Keratinocyte (primary cell): ENCODE results near the gene QRSL1. TPM values are rescaled to one million over a fixed set of nuclear protein-coding genes. Genes with fewer than 3 reads are reported as not detected.
A peak's percentile ranks its signal among the peaks of the same experiment; 100 is the strongest.
"Not testable (repeated sequence)": the region's sequence is repeated elsewhere in the genome, so short reads cannot be mapped to it uniquely, and the experiment has no call there.

ENCODE experiments used
- DNase-seq: peaks from one replicate; pipeline ENCODE4 v3.0.0-alpha.2; 2011; ENCODE audit warnings: low read depth, missing footprints, low spot score
- FAIRE-seq: peaks from 2 replicates; lab custom pipeline; 2011; peaks lifted over from hg19 to GRCh38; lab: Jason Lieb, UNC
- H2AFZ ChIP-seq: 2 replicates; pipeline ENCODE4 v1.6.0; 2012; ENCODE audit warnings: low read length, control low read depth, inconsistent platforms; ENCODE audit not compliant: control insufficient read depth
- H3K27ac ChIP-seq: 2 replicates; pipeline ENCODE4 v1.5.1; 2011; ENCODE audit warnings: low read length; ENCODE audit not compliant: control insufficient read depth, insufficient read depth
- H3K27me3 ChIP-seq: 3 replicates; pipeline ENCODE4 v1.6.0; 2011; ENCODE audit warnings: low read length; ENCODE audit not compliant: control insufficient read depth, insufficient read depth; ENCODE audit errors: extremely low read depth
- H3K36me3 ChIP-seq, 2 experiments: 2 replicates in 1 of 2; 3 replicates in 1 of 2; pipeline ENCODE4 v1.5.1; 2011; ENCODE audit warnings: low read length in 2 of 2, mild to moderate bottlenecking in 1 of 2; ENCODE audit not compliant: control insufficient read depth in 2 of 2, insufficient read depth in 2 of 2; ENCODE audit errors: extremely low read depth in 1 of 2
- H3K4me1 ChIP-seq: 3 replicates; pipeline ENCODE4 v1.5.1; 2011; ENCODE audit warnings: low read length; ENCODE audit not compliant: control insufficient read depth, insufficient read depth; ENCODE audit errors: extremely low read depth
- H3K4me2 ChIP-seq: 3 replicates; pipeline ENCODE4 v1.6.0; 2011; ENCODE audit warnings: low read depth, low read length; ENCODE audit not compliant: control insufficient read depth, insufficient read depth; ENCODE audit errors: extremely low read depth
- H3K4me3 ChIP-seq, 3 experiments: fragments of 200-600 bp in 1 of 3; sonication (generic) in 1 of 3; 2 replicates in 2 of 3; 3 replicates in 1 of 3; pipeline ENCODE4 v1.5.1; 2011 to 2016; ENCODE audit warnings: low read length in 3 of 3, mild to moderate bottlenecking in 3 of 3, control low read depth in 2 of 3, inconsistent platforms in 1 of 3, low read depth in 1 of 3, mixed read lengths in 1 of 3, mixed run types in 1 of 3, moderate library complexity in 1 of 3; ENCODE audit not compliant: control insufficient read depth in 2 of 3, insufficient read depth in 2 of 3; ENCODE audit errors: extremely low read depth in 1 of 3
- H3K79me2 ChIP-seq: 2 replicates; pipeline ENCODE4 v1.6.0; 2012; ENCODE audit warnings: low read length; ENCODE audit not compliant: control insufficient read depth, insufficient read depth
- H3K9ac ChIP-seq: 3 replicates; pipeline ENCODE4 v1.6.0; 2011; ENCODE audit warnings: low read length; ENCODE audit not compliant: control insufficient read depth, insufficient read depth; ENCODE audit errors: extremely low read depth
- H3K9me1 ChIP-seq: 3 replicates; pipeline ENCODE4 v1.6.0; 2011; ENCODE audit warnings: low read length; ENCODE audit not compliant: control insufficient read depth, insufficient read depth; ENCODE audit errors: extremely low read depth
- H3K9me3 ChIP-seq: 2 replicates; pipeline ENCODE4 v1.5.1; 2012; ENCODE audit warnings: low read depth, low read length; ENCODE audit not compliant: control insufficient read depth
- H4K20me1 ChIP-seq: 3 replicates; pipeline ENCODE4 v1.6.0; 2011; ENCODE audit warnings: low read length; ENCODE audit not compliant: control insufficient read depth, insufficient read depth; ENCODE audit errors: extremely low read depth
- EZH2 ChIP-seq: IDR thresholded peaks from one replicate; pipeline ENCODE4 v1.6.1; 2012; ENCODE audit warnings: inconsistent platforms, mild to moderate bottlenecking, low read length, moderate library complexity
- dilution Hi-C: fragments of 300-500 bp; cut with MboI; formaldehyde crosslinking; loops from one replicate; pipeline ENCODE4 v1.7.0; 2020; ENCODE audit warnings: low sequenced_read_pairs; ENCODE audit not compliant: extremely low pct_ligation_motif_present
- polyA plus RNA-seq, 5 experiments: library from polyadenylated mRNA; depleted of rRNA in 3 of 5; stranded (reverse) in 3 of 5; stranded (forward) in 1 of 5; unstranded in 1 of 5; fragments of >200 nt; gene quantifications; 1 replicate in 1 of 5; 2 replicates in 3 of 5; 3 replicates in 1 of 5; pipeline versions ENCODE4 v1.2.1 to v1.2.3, GENCODE V29; 2011 to 2012; ENCODE audit warnings: missing spikeins in 2 of 5, low read depth in 1 of 5, low replicate concordance in 1 of 5
- TF ChIP-seq, protein P1 (sequence below), 3 experiments: IDR thresholded peaks in 1 of 3; conservative IDR thresholded peaks in 1 of 3; optimal IDR thresholded peaks in 1 of 3; 2 replicates in 2 of 3; 3 replicates in 1 of 3; pipeline versions ENCODE3 to v1.5.1; 2011; ENCODE audit warnings: low read length in 3 of 3, mild to moderate bottlenecking in 3 of 3, moderate library complexity in 2 of 3, control low read depth in 1 of 3, inconsistent platforms in 1 of 3; ENCODE audit not compliant: insufficient read depth in 2 of 3; ENCODE audit errors: extremely low read depth in 1 of 3

Gene QRSL1
- polyA plus RNA-seq, 1 donor (not counting 4 experiments of a cell fraction or from before 2014, with no cell fraction given), result 14.6 TPM

DNA sequence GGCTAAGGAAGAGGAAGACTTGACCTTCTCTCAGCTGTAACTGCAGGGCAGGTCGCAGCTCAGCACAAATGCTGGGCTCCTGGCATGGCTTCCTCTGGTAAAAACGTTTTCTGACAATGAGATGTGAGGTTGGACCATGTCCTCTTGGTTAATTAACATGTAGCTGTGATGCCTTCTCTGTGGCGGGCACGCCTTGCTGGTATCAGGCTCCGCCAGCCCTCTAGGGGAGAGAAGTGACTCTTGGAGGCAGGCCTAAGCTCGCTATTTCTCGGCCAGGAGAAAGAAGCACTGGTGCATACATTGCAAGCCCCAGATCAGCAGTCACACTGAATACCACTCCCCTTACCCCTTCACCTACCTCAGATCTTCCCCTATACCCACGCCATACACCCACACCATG is 65.0 kb downstream of the QRSL1 start:
- Histone ChIP-seq H2AFZ (peak overlapping the region; percentile 25), H3K4me3 (no peak overlapping the region), H3K9ac (no peak overlapping the region), H3K36me3 (no peaks in the 10 kb centered on the region), H3K27me3 (no peaks in the 10 kb centered on the region), H3K9me1 (no peaks in the 10 kb centered on the region), H4K20me1 (no peaks in the 10 kb centered on the region), H3K4me2 (no peak overlapping the region), H3K9me3 (no peaks in the 10 kb centered on the region), H3K79me2 (no peaks in the 10 kb centered on the region), H3K27ac (no peak overlapping the region), H3K4me1 (peaks cover 9% of the 10 kb centered on the region)
- TF ChIP-seq, protein P1, sequence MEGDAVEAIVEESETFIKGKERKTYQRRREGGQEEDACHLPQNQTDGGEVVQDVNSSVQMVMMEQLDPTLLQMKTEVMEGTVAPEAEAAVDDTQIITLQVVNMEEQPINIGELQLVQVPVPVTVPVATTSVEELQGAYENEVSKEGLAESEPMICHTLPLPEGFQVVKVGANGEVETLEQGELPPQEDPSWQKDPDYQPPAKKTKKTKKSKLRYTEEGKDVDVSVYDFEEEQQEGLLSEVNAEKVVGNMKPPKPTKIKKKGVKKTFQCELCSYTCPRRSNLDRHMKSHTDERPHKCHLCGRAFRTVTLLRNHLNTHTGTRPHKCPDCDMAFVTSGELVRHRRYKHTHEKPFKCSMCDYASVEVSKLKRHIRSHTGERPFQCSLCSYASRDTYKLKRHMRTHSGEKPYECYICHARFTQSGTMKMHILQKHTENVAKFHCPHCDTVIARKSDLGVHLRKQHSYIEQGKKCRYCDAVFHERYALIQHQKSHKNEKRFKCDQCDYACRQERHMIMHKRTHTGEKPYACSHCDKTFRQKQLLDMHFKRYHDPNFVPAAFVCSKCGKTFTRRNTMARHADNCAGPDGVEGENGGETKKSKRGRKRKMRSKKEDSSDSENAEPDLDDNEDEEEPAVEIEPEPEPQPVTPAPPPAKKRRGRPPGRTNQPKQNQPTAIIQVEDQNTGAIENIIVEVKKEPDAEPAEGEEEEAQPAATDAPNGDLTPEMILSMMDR (optimal IDR thresholded peaks at IDR 0.05 in 1 of 3, IDR thresholded peaks at IDR 0.05 in 1 of 3, conservative IDR thresholded peaks at IDR 0.05 in 1 of 3; ENCODE audit: extremely low read depth in 1 of 3, insufficient read depth in 2 of 3, low read length in 3 of 3), result peak in 2 of 3 experiments; percentile 11 to 22
- TF ChIP-seq EZH2, result no peak
- FAIRE-seq (peak; percentile 48), DNase-seq (no peak)
- dilution Hi-C loops, result no loop called here

DNA sequence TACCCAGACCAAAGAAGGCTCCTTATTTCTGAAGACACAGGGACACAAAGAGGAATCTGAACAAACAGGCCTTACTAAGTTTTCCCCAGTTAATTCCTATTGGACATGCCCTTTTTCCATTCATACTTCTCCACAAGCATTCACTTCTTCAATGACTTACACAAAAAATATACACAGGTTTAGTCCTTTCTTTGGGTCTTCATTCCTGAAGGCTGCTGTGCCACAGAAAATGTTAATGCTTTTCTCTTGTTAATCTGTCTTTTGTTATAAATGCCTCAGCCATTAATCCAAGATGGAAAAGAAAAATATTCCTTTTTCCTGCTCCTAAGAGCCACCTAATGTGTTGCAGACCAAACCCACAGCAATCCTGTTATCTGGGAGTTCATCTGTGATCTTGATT is 71.2 kb downstream of the QRSL1 start:
- no peaks in the 10 kb centered on the region for H3K4me1 ChIP-seq
- H3K4me3 ChIP-seq, result no peak overlapping the region
- H3K9me3 ChIP-seq, result no peaks in the 10 kb centered on the region
- no peaks in the 10 kb centered on the region for H3K27me3 ChIP-seq
- no peak overlapping the region for H3K4me2 ChIP-seq
- no peak overlapping the region for H2AFZ ChIP-seq
- H3K9me1 ChIP-seq, result no peaks in the 10 kb centered on the region
- dilution Hi-C loops, result no loop called here
- H3K9ac ChIP-seq, result no peak overlapping the region
- no peaks in the 10 kb centered on the region for H4K20me1 ChIP-seq
- H3K27ac ChIP-seq, result no peak overlapping the region
- no peaks in the 10 kb centered on the region for H3K79me2 ChIP-seq
- FAIRE-seq, result no peak
- no peak for DNase-seq
- no peaks in the 10 kb centered on the region for H3K36me3 ChIP-seq
- TF ChIP-seq EZH2, result no peak
- TF ChIP-seq, protein P1 (optimal IDR thresholded peaks at IDR 0.05 in 1 of 3, IDR thresholded peaks at IDR 0.05 in 1 of 3, conservative IDR thresholded peaks at IDR 0.05 in 1 of 3; ENCODE audit: extremely low read depth in 1 of 3, insufficient read depth in 2 of 3, low read length in 3 of 3), result no peak

DNA sequence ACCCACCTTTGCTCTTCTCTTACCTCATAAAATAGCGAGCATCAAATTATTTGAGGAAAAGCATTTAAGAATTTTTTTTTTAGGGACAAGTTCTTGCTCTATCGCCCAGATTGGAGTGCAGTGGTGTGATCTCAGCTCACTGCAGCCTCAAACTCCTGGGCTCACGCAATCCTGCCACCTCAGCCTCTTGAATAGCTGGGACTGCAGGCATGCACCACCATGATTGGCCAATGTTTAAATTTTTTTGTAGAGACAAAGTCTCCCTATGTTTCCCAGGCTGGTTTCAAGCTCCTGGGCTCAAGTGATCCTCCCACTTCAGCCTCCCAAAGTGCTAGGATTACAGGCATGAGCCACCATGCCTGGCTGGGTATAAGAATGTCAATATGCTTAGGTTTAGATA is 71.8 kb downstream of the QRSL1 start:
- H3K27ac ChIP-seq, dilution Hi-C loops, H3K36me3 ChIP-seq, H3K4me2 ChIP-seq, H4K20me1 ChIP-seq, H3K9me1 ChIP-seq, H3K9me3 ChIP-seq, H3K4me1 ChIP-seq, H3K79me2 ChIP-seq, H3K9ac ChIP-seq, H2AFZ ChIP-seq, DNase-seq, H3K4me3 ChIP-seq, H3K27me3 ChIP-seq, FAIRE-seq: not testable (repeated sequence)
